ENCODE measurements around the gene CBX4. TPM values are rescaled to one million over a fixed set of nuclear protein-coding genes. Genes with fewer than 3 reads are reported as not detected.

The CBX4 gene
- total and polyA plus RNA-seq, 2 of the 13 experiments (the other 11 are each of a cell fraction or from before 2014, with no cell fraction given): 25.8 to 50.8 TPM

DNA sequence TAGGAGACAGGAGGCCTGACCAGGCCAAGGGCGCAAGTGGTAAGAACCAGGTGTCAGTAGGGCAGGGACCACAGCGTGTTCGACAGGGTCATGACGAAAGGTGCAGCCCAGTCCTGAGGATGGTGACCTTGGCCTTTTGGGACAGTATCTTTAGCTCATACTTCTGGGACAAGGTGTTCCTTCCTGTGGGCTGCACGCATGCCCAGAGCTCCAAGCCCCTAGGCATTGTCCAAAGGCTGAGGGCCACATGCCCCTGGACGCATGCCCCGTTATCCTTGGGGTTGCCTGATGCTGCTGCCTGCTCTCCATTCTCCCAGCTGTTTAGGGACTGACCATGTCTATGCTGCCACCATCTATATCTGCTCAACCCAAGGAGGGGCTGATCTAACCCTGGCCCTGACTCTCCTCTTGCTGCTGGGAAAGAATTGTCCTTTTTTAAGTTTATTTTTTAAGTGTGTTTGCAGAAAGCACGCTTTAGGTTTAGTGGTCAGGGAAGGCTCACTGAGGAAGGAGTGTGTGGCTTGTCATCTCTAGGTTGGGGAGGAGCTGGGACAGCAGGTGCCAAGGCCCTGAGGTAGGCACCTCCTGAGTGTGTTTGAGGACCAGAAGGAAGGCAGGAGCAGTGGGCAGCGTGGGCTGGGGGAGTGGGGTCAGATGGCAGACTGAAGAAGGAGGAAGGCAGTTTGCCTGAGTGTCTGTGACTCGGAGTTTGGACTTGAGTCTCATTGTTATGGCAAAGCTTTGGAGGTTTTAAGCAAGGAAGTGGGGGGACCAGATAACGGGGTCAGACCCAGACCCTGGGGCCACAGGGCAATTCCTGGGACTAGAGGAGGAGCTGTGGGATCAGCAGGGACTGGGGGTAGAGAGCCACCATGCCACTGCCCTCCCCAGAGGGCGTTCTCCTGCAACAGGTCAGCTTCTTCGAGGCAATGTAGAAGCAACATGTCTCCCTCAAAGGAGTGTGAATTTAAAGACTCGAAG, 15.1 kb upstream of the CBX4 start (continued):
- TF ChIP-seq KLF13 (CRISPR knock-in tag; IDR thresholded peaks at IDR 0.05) (0 out of 2 replicates have a peak, but pooled peaks have one; percentile 38), ZNF383 (CRISPR knock-in tag; IDR thresholded peaks at IDR 0.05; ENCODE audit: borderline replicate concordance) (0 out of 2 replicates have a peak, but pooled peaks have one; percentile 1), SP2 (CRISPR knock-in tag; IDR thresholded peaks at IDR 0.05) (0 out of 2 replicates have a peak, but pooled peaks have one; percentile 26), HNF1B (CRISPR knock-in tag; IDR thresholded peaks at IDR 0.05) (peak; percentile 29; the same call in 1 of the 2 replicates), CHCHD3 (CRISPR knock-in tag; IDR thresholded peaks at IDR 0.05) (peak; percentile 20; the same call in 1 of the 2 replicates), ZNF10 (CRISPR knock-in tag; IDR thresholded peaks at IDR 0.05; ENCODE audit: borderline replicate concordance, low read depth) (no peak), ZNF143 (CRISPR knock-in tag; IDR thresholded peaks at IDR 0.05) (no peak), PITX1 (CRISPR knock-in tag; IDR thresholded peaks at IDR 0.05) (peak; percentile 51; the same call in 1 of the 2 replicates), ARID5B (CRISPR knock-in tag; IDR thresholded peaks at IDR 0.05) (peak; percentile 27; the same call in 1 of the 2 replicates), NR2F6 (IDR thresholded peaks at IDR 0.05) (no peak), NR2F6 (CRISPR knock-in tag; IDR thresholded peaks at IDR 0.05) (peak; percentile 53; the same call in 1 of the 2 replicates), ZNF788 (CRISPR knock-in tag; IDR thresholded peaks at IDR 0.05; ENCODE audit: borderline replicate concordance) (peak; percentile 50; the same call in 1 of the 2 replicates), ZMYM3 (CRISPR knock-in tag; IDR thresholded peaks at IDR 0.05) (peak; percentile 87), CTCF (CRISPR knock-in tag; IDR thresholded peaks at IDR 0.05) (0 out of 2 replicates have a peak, but pooled peaks have one; percentile 21), ZNF550 (CRISPR knock-in tag; IDR thresholded peaks at IDR 0.05; ENCODE audit: borderline replicate concordance) (peak; percentile 83; the same call in 1 of the 2 replicates), RARA (CRISPR knock-in tag; IDR thresholded peaks at IDR 0.05) (peak; percentile 42; the same call in 1 of the 2 replicates), FOXC1 (CRISPR knock-in tag; IDR thresholded peaks at IDR 0.05; ENCODE audit: borderline replicate concordance) (peak; percentile 13; the same call in 1 of the 2 replicates), CENPT (CRISPR knock-in tag; IDR thresholded peaks at IDR 0.05; ENCODE audit: low read depth) (no peak), KDM1A (CRISPR knock-in tag; IDR thresholded peaks at IDR 0.05) (peak; percentile 30; the same call in 1 of the 2 replicates), RXRB (CRISPR knock-in tag; IDR thresholded peaks at IDR 0.05; ENCODE audit: borderline replicate concordance) (peak; percentile 33; the same call in 1 of the 2 replicates)
- TF ChIP-seq, protein P1, sequence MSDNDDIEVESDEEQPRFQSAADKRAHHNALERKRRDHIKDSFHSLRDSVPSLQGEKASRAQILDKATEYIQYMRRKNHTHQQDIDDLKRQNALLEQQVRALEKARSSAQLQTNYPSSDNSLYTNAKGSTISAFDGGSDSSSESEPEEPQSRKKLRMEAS (IDR thresholded peaks at IDR 0.05): no peak; the same call in 1 of the 2 replicates
